HG03575 (cell line): ENCODE measurements around the gene DYNLL2.
"Not testable (repeated sequence)": the region's sequence is repeated elsewhere in the genome, so short reads cannot be mapped to it uniquely, and the experiment has no call there.

Experiments
- ATAC-seq: cut with Tn5 transposase; IDR thresholded peaks from one replicate; pipeline ENCODE4 v1.9.1; 2021; ENCODE audit not compliant: unreplicated experiment, insufficient number of reproducible peaks, low FRiP score; ENCODE audit errors: extremely low read depth

The DYNLL2 gene

GRCh38 chr17:58082870-58083490 lies at the start of gene DYNLL2:
Gene DYNLL2 (plus strand): TSS chr17:58083419. CDS start chr17:58087091, 3,672 bp downstream.
- no peak for ATAC-seq

- no peak for ATAC-seq
Observed at GRCh38 chr17:58039975-58040374, 43.2 kb upstream of the DYNLL2 start.

- ATAC-seq = no peak
Observed at GRCh38 chr17:58040386-58040785, 42.8 kb upstream of the DYNLL2 start.

GRCh38 chr17:58041161-58041560 lies 42.1 kb upstream of the DYNLL2 start:
- no peak for ATAC-seq

- no peak for ATAC-seq
Observed at GRCh38 chr17:58043221-58044181, 39.7 kb upstream of the DYNLL2 start.

- ATAC-seq = not testable (repeated sequence)
Observed at GRCh38 chr17:58044256-58044655, 39.0 kb upstream of the DYNLL2 start.

GRCh38 chr17:58046239-58047094 lies 36.8 kb upstream of the DYNLL2 start:
- ATAC-seq = no peak

- ATAC-seq = no peak
Observed at GRCh38 chr17:58047376-58048150, 35.7 kb upstream of the DYNLL2 start.

GRCh38 chr17:58049533-58049932 lies 33.7 kb upstream of the DYNLL2 start:
- ATAC-seq = no peak

GRCh38 chr17:58050966-58051365 lies 32.3 kb upstream of the DYNLL2 start:
- no peak for ATAC-seq

GRCh38 chr17:58051468-58051867 lies 31.8 kb upstream of the DYNLL2 start:
- ATAC-seq = no peak

- no peak for ATAC-seq
Observed at GRCh38 chr17:58052407-58052806, 30.8 kb upstream of the DYNLL2 start.

GRCh38 chr17:58052945-58053715 lies 30.1 kb upstream of the DYNLL2 start:
- no peak for ATAC-seq

- ATAC-seq = no peak
Observed at GRCh38 chr17:58054641-58055040, 28.6 kb upstream of the DYNLL2 start.

- no peak for ATAC-seq
Observed at GRCh38 chr17:58056476-58056875, 26.7 kb upstream of the DYNLL2 start.

GRCh38 chr17:58059141-58059540 lies 24.1 kb upstream of the DYNLL2 start:
- no peak for ATAC-seq

- no peak for ATAC-seq
Observed at GRCh38 chr17:58060596-58061191, 22.5 kb upstream of the DYNLL2 start.

GRCh38 chr17:58061672-58062071 lies 21.5 kb upstream of the DYNLL2 start:
- no peak for ATAC-seq
